K562 (cell line): ENCODE data around the gene IL12A. TPM values are rescaled to one million over a fixed set of nuclear protein-coding genes. Genes with fewer than 3 reads are reported as not detected.

Source experiments
- ATAC-seq: fragments of 200-7000 bp; cut with Tn5 transposase; 3 replicates; pipeline ENCODE4 v1.9.1; 2020; ENCODE audit warnings: moderate library complexity
- BruUV-seq: library from RNA; stranded (reverse); fragments of 400-500 nt; replicated peaks from 2 replicates; lab custom pipeline; 2021; lab: Mats Ljungman, UMichigan
- CTCF ChIA-PET: fragments of 300-600 bp; formaldehyde crosslinking; extraction: SDS; loops from one replicate; lab custom pipeline; 2021; ENCODE audit warnings: low intra/inter-chr PET ratio; lab: Yijun Ruan, JAX
- POLR2A ChIA-PET: fragments of 300-600, 350-650 bp; sonication (Branson Sonifier 250); formaldehyde crosslinking; extraction: SDS; loops from one replicate; lab custom pipeline; 2021; ENCODE audit warnings: antibody characterized with exemption, inconsistent platforms; lab: Yijun Ruan, JAX
- DNase-seq, 4 experiments: peaks; one replicate each; pipeline versions ENCODE4 v3.0.0 to v3.0.0-alpha.2; 2011 to 2018; ENCODE audit warnings: low spot score in 3 of 4, mixed read lengths in 3 of 4; ENCODE audit errors: extremely low read depth in 1 of 4
- FAIRE-seq: peaks from 2 replicates; lab custom pipeline; 2011; peaks lifted over from hg19 to GRCh38; lab: Jason Lieb, UNC
- H2AFZ ChIP-seq: 2 replicates; pipeline ENCODE4 v1.6.0; 2011; ENCODE audit warnings: low read depth, low read length, control low read depth, inconsistent platforms
- H3K27ac ChIP-seq: fragments of 200-600 bp; 3 replicates; pipeline ENCODE4 v1.8.0; 2011; ENCODE audit warnings: low read depth, mild to moderate bottlenecking, control low read depth, inconsistent platforms, low read length, moderate library complexity, mixed read lengths; ENCODE audit errors: extremely low read depth
- H3K27me3 ChIP-seq, 2 experiments: fragments of 300-600 bp in 1 of 2; 2 replicates in 1 of 2; 3 replicates in 1 of 2; pipeline versions ENCODE4 v1.6.0 to v1.8.0; 2011; ENCODE audit warnings: inconsistent platforms in 2 of 2, low read length in 2 of 2, mild to moderate bottlenecking in 1 of 2, mixed read lengths in 1 of 2, moderate library complexity in 1 of 2; ENCODE audit not compliant: control insufficient read depth in 2 of 2, insufficient read depth in 2 of 2
- H3K36me3 ChIP-seq: fragments of 300-600 bp; 3 replicates; pipeline ENCODE4 v1.8.0; 2011; ENCODE audit warnings: mild to moderate bottlenecking, low read length, inconsistent platforms; ENCODE audit not compliant: control insufficient read depth, insufficient read depth
- H3K4me1 ChIP-seq, 2 experiments: fragments of 200-600 bp in 1 of 2; replicated peaks in 1 of 2; 2 replicates in 1 of 2; 3 replicates in 1 of 2; pipeline versions ENCODE4 v1.5.1 to v1.8.0; 2011; ENCODE audit warnings: inconsistent platforms in 2 of 2, low read length in 2 of 2, mild to moderate bottlenecking in 1 of 2, mixed read lengths in 1 of 2, moderate library complexity in 1 of 2; ENCODE audit not compliant: control insufficient read depth in 2 of 2, insufficient read depth in 2 of 2
- H3K4me2 ChIP-seq: 2 replicates; pipeline ENCODE4 v1.6.1; 2011; ENCODE audit warnings: low read length, control low read depth, inconsistent platforms, mixed read lengths; ENCODE audit not compliant: insufficient read depth
- H3K4me3 ChIP-seq: fragments of 200-600 bp; sonication (generic), shearing (Covaris generic); 2 replicates; pipeline ENCODE4 v1.5.1; 2016; ENCODE audit warnings: control low read depth, inconsistent platforms
- H3K79me2 ChIP-seq: fragments of 200-600 bp; 3 replicates; pipeline ENCODE4 v1.8.0; 2011; ENCODE audit warnings: low read length, inconsistent platforms; ENCODE audit not compliant: control insufficient read depth, insufficient read depth
- H3K9ac ChIP-seq, 2 experiments: 2 replicates each; pipeline versions ENCODE4 v1.6.0 to v1.6.1; 2011; ENCODE audit warnings: low read depth in 2 of 2, low read length in 2 of 2, control low read depth in 1 of 2, inconsistent platforms in 1 of 2, mild to moderate bottlenecking in 1 of 2, mixed read lengths in 1 of 2; ENCODE audit not compliant: insufficient read depth in 1 of 2
- H3K9me1 ChIP-seq: one replicate; pipeline ENCODE4 v1.6.0; 2011; ENCODE audit warnings: inconsistent platforms, mild to moderate bottlenecking, low read length, moderate library complexity; ENCODE audit not compliant: control insufficient read depth, insufficient read depth
- H3K9me3 ChIP-seq: replicated peaks from 2 replicates; pipeline ENCODE4 v1.5.1; 2011; ENCODE audit warnings: low read depth, low read length, inconsistent platforms; ENCODE audit not compliant: control insufficient read depth, insufficient read depth
- H4K20me1 ChIP-seq: replicated peaks from 2 replicates; pipeline ENCODE4 v1.6.1; 2011; ENCODE audit warnings: low read length, inconsistent platforms, mixed read lengths; ENCODE audit not compliant: control insufficient read depth, insufficient read depth
- BRD4 ChIP-seq: fragments of 200-600 bp; sonication (generic); IDR thresholded peaks from 2 replicates; pipeline ENCODE4 v1.6.1; 2017; ENCODE audit warnings: inconsistent platforms
- HMG20A ChIP-seq: fragments of 450-650 bp; formaldehyde crosslinking; conservative IDR thresholded peaks from 2 replicates; pipeline ENCODE4 v1.4.0; 2020; ENCODE audit warnings: mild to moderate bottlenecking, mixed read lengths
- MTA1 ChIP-seq: fragments of 450-650 bp; IDR thresholded peaks from 2 replicates; pipeline ENCODE4 v1.6.1; 2017; ENCODE audit warnings: borderline replicate concordance
- SAP30 ChIP-seq: fragments of 200-600 bp; sonication (generic); IDR thresholded peaks from 2 replicates; pipeline ENCODE4 v1.6.1; 2012; ENCODE audit warnings: borderline replicate concordance, low read depth, mild to moderate bottlenecking, moderate library complexity, low read length, control low read depth, inconsistent platforms; ENCODE audit not compliant: insufficient read depth, poor library complexity, severe bottlenecking
- SMAD2 ChIP-seq: fragments of 150-350 bp; IDR thresholded peaks from 2 replicates; pipeline ENCODE4 v1.6.1; 2014; ENCODE audit warnings: low read depth, mild to moderate bottlenecking, low read length
- XRCC3 ChIP-seq: fragments of 450-650 bp; IDR thresholded peaks from 2 replicates; pipeline ENCODE4 v1.6.1; 2017; ENCODE audit warnings: mild to moderate bottlenecking, moderate library complexity
- ZFX ChIP-seq: sonication (generic); formaldehyde crosslinking; IDR thresholded peaks from 2 replicates; pipeline ENCODE4 v1.8.0; 2022; ENCODE audit warnings: mild to moderate bottlenecking, missing genetic modification reagents, moderate library complexity
- WGBS: fragments of 100-300 bp; shearing (Covaris generic); methylation state at CpG from one replicate; pipeline ENCODE4 v1.1.6; 2016; ENCODE audit warnings: low coverage, mixed read lengths; ENCODE audit not compliant: insufficient coverage; ENCODE audit errors: missing lambda C conversion rate; 5-methylcytosine and 5-hydroxymethylcytosine counted together
- in situ Hi-C: fragments of 300-500 bp; cut with MboI; formaldehyde crosslinking; loops from 4 replicates; pipeline ENCODE4 v1.15.0; 2018; ENCODE audit warnings: inconsistent platforms, mixed read lengths
- intact Hi-C: fragments of 100-400 bp; cut with micrococcal nuclease; formaldehyde crosslinking; loops from 2 replicates; pipeline ENCODE4 v1.14.2; 2022
- polyA plus RNA-seq, 8 experiments: library from polyadenylated mRNA; depleted of rRNA in 4 of 8; stranded (reverse) in 5 of 8; unstranded in 3 of 8; fragments of >200 nt; fragmentation: Nextera tagmentation in 2 of 8; fragmentation: Illumina TruSeq in 1 of 8; extraction: Ambion mirVana in 2 of 8; extraction: Trizol in 1 of 8; gene quantifications; 2 replicates each; pipeline versions ENCODE4 v1.2.1 to v1.2.3, GENCODE V29; 2011 to 2014; ENCODE audit warnings: inconsistent platforms in 1 of 8, missing spikeins in 1 of 8
- total RNA-seq, 7 experiments: library from RNA; depleted of rRNA in 6 of 7; stranded (reverse); fragments of >200 nt in 6 of 7; fragmentation: Illumina TruSeq in 2 of 7; extraction: Trizol in 2 of 7; gene quantifications; 2 replicates each; pipeline versions ENCODE4 v1.2.1 to v1.2.3, GENCODE V29; 2011 to 2021; ENCODE audit warnings: low replicate concordance in 1 of 7

The IL12A gene
- total and polyA plus RNA-seq, 9 of the 15 experiments (the other 6 are each of a cell fraction or from before 2014, with no cell fraction given): not detected

GRCh38 chr3:159947220-159947619, 41.4 kb upstream of the IL12A start:
- ATAC-seq (no peak), FAIRE-seq (no peak), DNase-seq (no peak)
- Histone ChIP-seq H4K20me1 (no peaks in the 10 kb centered on the region), H3K79me2 (no peaks in the 10 kb centered on the region), H3K4me1 (no peaks in the 10 kb centered on the region), H3K9me1 (no peaks in the 10 kb centered on the region), H3K27ac (no peak overlapping the region), H3K9ac (no peak overlapping the region), H3K4me2 (no peak overlapping the region), H3K9me3 (no peaks in the 10 kb centered on the region), H3K27me3 (no peaks in the 10 kb centered on the region), H3K4me3 (no peak overlapping the region), H3K36me3 (no peaks in the 10 kb centered on the region), H2AFZ (no peak overlapping the region)
- intact Hi-C loops (no loop called here), in situ Hi-C loops (no loop called here)
- ChIA-PET CTCF (no interaction called here), POLR2A (no interaction called here)
- no TSS peak for BruUV-seq
- TF ChIP-seq SMAD2 (no peak), SAP30 (no peak), HMG20A (CRISPR knock-in tag) (no peak), MTA1 (no peak)

GRCh38 chr3:159948429-159949144, 40.0 kb upstream of the IL12A start:
- ChIA-PET POLR2A (interaction anchor here (0.6 to 0.9 kb wide), 2 partner anchors 11 to 345 kb away, joined by 3 read pairs; no protein-coding TSS in a partner anchor), CTCF (no interaction called here)
- no peak for DNase-seq
- no peak for ATAC-seq
- Histone ChIP-seq H3K27ac (no peak overlapping the region), H3K79me2 (no peaks in the 10 kb centered on the region), H3K9ac (no peak overlapping the region), H3K27me3 (no peaks in the 10 kb centered on the region), H3K4me2 (no peak overlapping the region), H3K9me3 (no peaks in the 10 kb centered on the region), H4K20me1 (no peaks in the 10 kb centered on the region), H3K4me3 (no peak overlapping the region), H2AFZ (no peak overlapping the region), H3K4me1 (no peaks in the 10 kb centered on the region), H3K9me1 (no peaks in the 10 kb centered on the region), H3K36me3 (no peaks in the 10 kb centered on the region)
- intact Hi-C loops: no loop called here
- FAIRE-seq: no peak
- in situ Hi-C loops: no loop called here
- 2% methylated on average over 5 of the region's 5 CpGs for WGBS
- TF ChIP-seq BRD4 (no peak), XRCC3 (no peak), ZFX (CRISPR knock-in tag) (no peak)
- BruUV-seq: no TSS peak
